OCI-LY1 (cell line): ENCODE measurements around the gene FRG2C.
"Not testable (repeated sequence)": the region's sequence is repeated elsewhere in the genome, so short reads cannot be mapped to it uniquely, and the experiment has no call there.

ENCODE experiments used
- H2AFZ ChIP-seq: fragments of 200-600 bp; sonication (generic), shearing (Covaris generic); 2 replicates; pipeline ENCODE4 v1.6.0; 2014; ENCODE audit warnings: antibody characterized with exemption, mild to moderate bottlenecking, low read length
- H3F3A ChIP-seq: fragments of 200-600 bp; sonication (generic), shearing (Covaris generic); 2 replicates; pipeline ENCODE4 v1.6.0; 2014; ENCODE audit warnings: mild to moderate bottlenecking, antibody characterized with exemption, low read length, moderate library complexity; ENCODE audit not compliant: insufficient read depth
- H3K27ac ChIP-seq: fragments of 200-600 bp; sonication (generic); 2 replicates; pipeline ENCODE4 v1.5.1; 2014; ENCODE audit warnings: low read length, mixed run types, mild to moderate bottlenecking, low read depth; ENCODE audit not compliant: poor library complexity, severe bottlenecking
- H3K27me3 ChIP-seq: fragments of 200-600 bp; sonication (generic); 2 replicates; pipeline ENCODE4 v1.6.0; 2014; ENCODE audit warnings: antibody characterized with exemption, mild to moderate bottlenecking, low read length, moderate library complexity; ENCODE audit not compliant: insufficient read depth
- H3K36me3 ChIP-seq: fragments of 200-600 bp; sonication (generic); 2 replicates; pipeline ENCODE4 v1.6.1; 2014; ENCODE audit warnings: mild to moderate bottlenecking, antibody characterized with exemption, low read length, moderate library complexity, mixed read lengths; ENCODE audit not compliant: insufficient read depth
- H3K4me1 ChIP-seq: fragments of 200-600 bp; sonication (generic); 2 replicates; pipeline ENCODE4 v1.5.1; 2014; ENCODE audit warnings: mild to moderate bottlenecking, low read length, moderate library complexity; ENCODE audit not compliant: insufficient read depth, severe bottlenecking
- H3K4me2 ChIP-seq: fragments of 200-600 bp; sonication (generic), shearing (Covaris generic); 2 replicates; pipeline ENCODE4 v1.6.1; 2014; ENCODE audit warnings: low read length
- H3K4me3 ChIP-seq: fragments of 200-600 bp; sonication (generic); 2 replicates; pipeline ENCODE4 v1.5.1; 2014; ENCODE audit warnings: low read length, low read depth, mild to moderate bottlenecking, mixed read lengths; ENCODE audit not compliant: poor library complexity, severe bottlenecking
- H3K79me2 ChIP-seq: fragments of 200-600 bp; shearing (Covaris generic); 2 replicates; pipeline ENCODE4 v1.6.1; 2016; ENCODE audit warnings: mixed run types, low read length, mixed read lengths; ENCODE audit not compliant: insufficient read depth
- H3K9ac ChIP-seq: fragments of 200-600 bp; sonication (generic), shearing (Covaris generic); 2 replicates; pipeline ENCODE4 v1.6.1; 2014; ENCODE audit warnings: mild to moderate bottlenecking, low read length, mixed read lengths
- H3K9me2 ChIP-seq: fragments of 200-600 bp; sonication (generic), shearing (Covaris generic); 2 replicates; pipeline ENCODE4 v1.6.1; 2014; ENCODE audit warnings: low read depth, mild to moderate bottlenecking, low read length, mixed read lengths
- H3K9me3 ChIP-seq: fragments of 200-600 bp; shearing (Covaris generic); 2 replicates; pipeline ENCODE4 v1.6.1; 2014; ENCODE audit warnings: low read length, mixed read lengths
- H4K20me1 ChIP-seq: fragments of 200-600 bp; sonication (generic), shearing (Covaris generic); 2 replicates; pipeline ENCODE4 v1.6.0; 2016; ENCODE audit warnings: mild to moderate bottlenecking, low read length; ENCODE audit not compliant: insufficient read depth

The FRG2C gene

DNA sequence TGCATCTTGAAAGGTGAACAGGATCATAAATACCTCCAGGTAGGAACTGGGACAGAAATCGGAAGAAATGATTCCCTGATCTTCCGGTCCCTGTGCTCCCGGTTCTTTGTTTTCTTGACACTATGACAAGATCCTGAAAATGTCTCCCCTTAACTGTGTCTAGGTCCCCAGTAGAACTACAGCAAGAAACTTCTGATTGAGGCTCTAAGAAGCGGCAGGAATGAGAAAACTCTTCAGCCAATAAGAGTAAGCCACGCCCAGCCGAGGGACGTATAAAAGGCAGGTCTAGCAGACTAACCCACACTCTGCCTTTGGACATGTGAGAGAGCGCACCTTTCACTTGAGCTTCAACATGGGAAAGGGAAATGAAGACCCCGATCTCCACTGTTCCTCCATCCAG lies at the start of gene FRG2C:
FRG2C (plus strand) TSS at position 301 of the 400 bp plus-strand sequence; CDS start at position 353, 52 bp downstream.
- not testable (repeated sequence) for H4K20me1 ChIP-seq, H3K4me3 ChIP-seq, H3K79me2 ChIP-seq

DNA sequence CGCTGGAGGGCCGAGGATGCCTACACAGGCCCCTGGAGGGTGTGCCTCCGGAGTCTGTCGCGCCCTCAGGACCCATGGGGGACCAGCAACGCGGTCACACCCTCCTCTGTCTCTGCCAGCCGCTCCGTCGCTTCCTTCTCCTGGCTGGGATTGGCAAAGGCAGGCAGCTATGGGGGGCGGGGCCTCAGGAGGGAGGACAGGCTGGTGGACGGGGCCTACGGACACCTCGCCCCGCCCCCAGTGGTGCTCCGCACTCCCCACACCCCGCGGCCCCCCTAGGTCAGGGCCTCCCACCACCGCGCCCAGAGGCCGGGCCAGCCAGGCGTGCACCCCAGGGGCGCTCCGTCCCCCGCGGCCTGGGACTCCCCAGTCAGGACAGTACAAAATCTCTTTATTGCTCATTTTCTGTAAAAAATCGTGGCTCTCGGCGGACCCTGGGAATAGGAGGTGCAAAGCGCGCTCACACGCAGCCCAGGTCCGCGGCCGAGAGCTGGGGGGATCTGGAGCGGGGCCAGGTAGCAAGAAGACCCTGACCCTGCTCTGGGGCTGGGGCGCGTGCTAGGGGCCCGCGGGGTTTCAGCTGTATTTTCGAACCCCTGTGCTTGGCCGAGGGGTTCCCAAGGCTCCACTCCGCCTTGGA lies 45.3 kb upstream of the FRG2C start:
- H3K27me3 ChIP-seq, H3K36me3 ChIP-seq, H3K4me3 ChIP-seq, H2AFZ ChIP-seq, H3K27ac ChIP-seq, H3K9me3 ChIP-seq, H4K20me1 ChIP-seq, H3F3A ChIP-seq, H3K79me2 ChIP-seq, H3K4me1 ChIP-seq, H3K9ac ChIP-seq, H3K4me2 ChIP-seq, H3K9me2 ChIP-seq: not testable (repeated sequence)

More for the DNA sequence above, at the start of gene FRG2C:
- H3K27ac ChIP-seq, H2AFZ ChIP-seq, H3K9me2 ChIP-seq, H3K27me3 ChIP-seq, H3K4me1 ChIP-seq, H3F3A ChIP-seq, H3K9me3 ChIP-seq, H3K36me3 ChIP-seq, H3K4me2 ChIP-seq, H3K9ac ChIP-seq: not testable (repeated sequence)

DNA sequence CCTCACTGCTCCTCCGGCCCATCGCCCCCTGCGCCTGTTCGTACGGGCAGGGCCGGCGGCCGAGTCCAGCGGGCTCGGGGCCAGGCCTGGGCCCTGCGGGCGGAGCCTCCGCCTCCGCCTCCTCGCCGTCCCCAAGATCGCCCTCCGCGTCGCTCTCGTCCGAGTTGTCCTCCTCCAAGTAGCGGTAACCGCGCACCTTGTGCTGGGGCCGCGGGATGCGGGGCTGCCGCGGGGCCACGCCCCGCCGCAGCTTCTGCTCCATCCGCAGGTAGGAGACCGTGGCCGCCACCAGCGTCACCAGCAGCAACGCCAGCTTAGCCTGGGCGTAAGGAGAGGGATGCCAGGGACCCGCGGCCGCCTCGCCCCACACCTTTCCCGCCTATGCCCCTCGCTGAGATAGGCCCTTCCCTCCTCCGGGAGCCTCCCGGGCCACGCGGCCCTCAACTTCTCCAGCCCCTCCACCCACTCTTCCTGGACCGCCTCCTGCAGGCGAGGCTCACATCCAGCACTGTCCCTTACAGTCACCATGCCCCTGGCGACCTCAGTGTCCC lies 44.6 kb upstream of the FRG2C start:
- H3K4me3 ChIP-seq, result not testable (repeated sequence)

DNA sequence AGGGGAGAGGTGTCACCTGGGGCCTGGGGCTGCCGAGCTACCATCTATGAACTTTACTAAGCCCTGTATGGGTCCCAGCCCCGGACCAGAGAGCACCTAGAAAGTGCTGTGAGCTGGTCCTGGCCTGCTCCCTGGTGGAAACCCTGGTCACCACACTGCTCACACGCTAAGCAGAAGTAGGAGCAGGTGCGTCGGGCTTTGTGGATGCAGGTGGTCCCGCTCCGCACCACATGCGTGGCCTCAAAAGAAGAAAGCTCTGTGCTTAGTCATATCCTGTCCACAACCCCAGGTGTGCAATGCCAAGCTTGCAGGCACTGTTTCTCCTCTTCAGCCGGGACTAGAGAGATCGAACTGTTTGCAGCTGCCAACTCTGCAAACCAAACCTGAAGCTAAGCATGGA lies 42.4 kb upstream of the FRG2C start:
- not testable (repeated sequence) for H3K4me2 ChIP-seq

More for the DNA sequence above, 44.6 kb upstream of the FRG2C start:
- H3K27ac ChIP-seq, H3K79me2 ChIP-seq, H4K20me1 ChIP-seq, H3K4me1 ChIP-seq, H3K9me2 ChIP-seq, H3K4me2 ChIP-seq, H3K9me3 ChIP-seq, H3K36me3 ChIP-seq, H3F3A ChIP-seq, H3K9ac ChIP-seq, H2AFZ ChIP-seq, H3K27me3 ChIP-seq: not testable (repeated sequence)

DNA sequence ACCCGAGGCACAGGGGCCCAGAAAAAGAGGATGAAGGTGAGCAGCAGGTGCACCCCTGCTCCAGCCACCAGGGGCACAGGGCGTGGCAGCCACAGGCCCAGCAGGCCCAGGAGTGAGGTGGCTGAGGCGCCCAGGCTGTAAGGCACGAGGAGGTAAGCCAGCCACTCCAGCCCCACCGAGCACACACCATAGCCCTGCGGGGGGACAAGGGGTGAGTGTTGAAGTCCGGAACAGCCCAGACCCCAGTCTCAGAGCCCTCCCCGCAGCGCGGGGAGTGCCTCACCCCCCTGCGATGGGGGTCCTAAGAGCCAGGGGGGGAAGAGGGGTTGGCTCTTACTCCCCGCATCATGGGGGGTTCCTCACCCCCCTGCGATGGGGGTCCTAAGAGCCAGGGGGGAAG lies 40.5 kb upstream of the FRG2C start:
- H3F3A ChIP-seq, H3K9ac ChIP-seq, H3K4me3 ChIP-seq, H3K27ac ChIP-seq, H3K9me3 ChIP-seq, H4K20me1 ChIP-seq, H2AFZ ChIP-seq, H3K27me3 ChIP-seq, H3K4me1 ChIP-seq, H3K79me2 ChIP-seq, H3K4me2 ChIP-seq, H3K9me2 ChIP-seq, H3K36me3 ChIP-seq: not testable (repeated sequence)

More for the DNA sequence above, 42.4 kb upstream of the FRG2C start:
- not testable (repeated sequence) for H3K79me2 ChIP-seq, H3K36me3 ChIP-seq, H3F3A ChIP-seq, H3K27ac ChIP-seq, H4K20me1 ChIP-seq, H3K27me3 ChIP-seq, H3K9me3 ChIP-seq, H3K4me1 ChIP-seq, H3K9me2 ChIP-seq, H3K9ac ChIP-seq, H2AFZ ChIP-seq, H3K4me3 ChIP-seq

DNA sequence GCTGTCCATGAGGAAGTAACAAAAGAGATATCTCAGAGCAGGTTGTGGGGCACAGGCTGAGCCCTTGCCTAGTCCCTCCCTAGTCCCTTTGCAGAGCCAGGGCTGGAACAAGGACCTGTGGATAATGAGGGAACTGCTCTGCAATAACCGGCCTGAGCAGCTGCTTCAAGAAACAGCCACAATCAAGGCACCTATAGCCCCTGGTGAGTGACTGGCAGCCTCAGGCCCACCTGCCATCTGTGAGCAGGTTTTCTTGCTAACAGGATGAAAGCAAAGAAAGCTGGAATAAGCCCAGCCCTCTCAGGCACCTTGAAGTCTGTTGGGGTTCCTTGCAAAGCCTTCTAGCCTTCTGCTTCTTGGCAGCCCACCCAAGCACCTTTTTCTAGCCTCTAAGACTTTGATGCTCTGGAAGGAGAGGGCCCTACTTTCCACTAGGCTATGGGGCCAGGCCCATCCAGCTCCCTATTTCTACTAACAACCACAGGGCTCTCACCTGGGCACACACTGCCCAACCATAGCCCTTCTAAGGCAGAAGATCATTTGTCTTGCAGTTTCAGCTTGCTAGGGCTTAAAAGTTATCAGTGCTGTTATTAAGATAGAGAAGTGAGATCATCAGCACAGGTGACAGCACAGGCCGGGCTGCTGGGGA lies 33.1 kb upstream of the FRG2C start:
- H3K27me3 ChIP-seq, H3K27ac ChIP-seq, H3K9me2 ChIP-seq, H4K20me1 ChIP-seq, H2AFZ ChIP-seq, H3K4me3 ChIP-seq, H3K9ac ChIP-seq, H3K79me2 ChIP-seq, H3K9me3 ChIP-seq, H3K36me3 ChIP-seq, H3F3A ChIP-seq, H3K4me2 ChIP-seq, H3K4me1 ChIP-seq: not testable (repeated sequence)
